H1 (cell line): ENCODE data around the gene IL31. TPM values are rescaled to one million over a fixed set of nuclear protein-coding genes. Genes with fewer than 3 reads are reported as not detected.

Experiments
- CTCF ChIA-PET: fragments of 300-600 bp; sonication (Branson Sonifier 250); formaldehyde crosslinking; loops from one replicate; lab custom pipeline; 2021; ENCODE audit not compliant: partially characterized antibody; lab: Charles Lee
- POLR2A ChIA-PET: fragments of 300-600 bp; sonication (Branson Sonifier 250); formaldehyde crosslinking; loops from one replicate; lab custom pipeline; 2021; ENCODE audit warnings: inconsistent platforms; ENCODE audit not compliant: partially characterized antibody; lab: Charles Lee
- DNase-seq, 2 experiments: peaks; one replicate each; pipeline versions ENCODE4 v3.0.0 to v3.0.0-alpha.2; 2010 to 2022; ENCODE audit warnings: low spot score in 2 of 2, low read depth in 1 of 2, mixed read lengths in 1 of 2
- FAIRE-seq: peaks from 2 replicates; lab custom pipeline; 2011; peaks lifted over from hg19 to GRCh38; lab: Jason Lieb, UNC
- H2AFZ ChIP-seq: 2 replicates; pipeline ENCODE4 v1.8.1; 2012; ENCODE audit warnings: low read length, inconsistent platforms
- H2AK5ac ChIP-seq: 2 replicates; pipeline ENCODE4 v1.6.1; 2013; ENCODE audit warnings: low read depth, low read length
- H2BK120ac ChIP-seq: replicated peaks from 2 replicates; pipeline ENCODE3; 2013; ENCODE audit warnings: low read depth, low read length, inconsistent platforms
- H2BK12ac ChIP-seq: 2 replicates; pipeline ENCODE4 v1.6.1; 2013; ENCODE audit warnings: low read depth, low read length
- H2BK15ac ChIP-seq: 2 replicates; pipeline ENCODE4 v1.6.1; 2013; ENCODE audit warnings: low read length
- H2BK20ac ChIP-seq: 2 replicates; pipeline ENCODE4 v1.6.1; 2013; ENCODE audit warnings: low read length
- H2BK5ac ChIP-seq: 2 replicates; pipeline ENCODE4 v1.6.1; 2013; ENCODE audit warnings: low read depth, low read length
- H3K14ac ChIP-seq: 2 replicates; pipeline ENCODE4 v1.6.1; 2013; ENCODE audit warnings: inconsistent platforms; ENCODE audit not compliant: insufficient read length
- H3K18ac ChIP-seq: 2 replicates; pipeline ENCODE4 v1.6.1; 2013; ENCODE audit warnings: low read length; ENCODE audit errors: extremely low read depth
- H3K23ac ChIP-seq: 2 replicates; pipeline ENCODE4 v1.6.1; 2013; ENCODE audit warnings: inconsistent platforms; ENCODE audit not compliant: insufficient read length
- H3K23me2 ChIP-seq: 2 replicates; pipeline ENCODE4 v1.6.1; 2013; ENCODE audit warnings: low read depth, low read length
- H3K27ac ChIP-seq: 2 replicates; pipeline ENCODE4 v1.6.1; 2011; ENCODE audit warnings: low read depth, low read length, inconsistent platforms
- H3K27me3 ChIP-seq, 4 experiments: replicated peaks in 1 of 4; 1 replicate in 1 of 4; 2 replicates in 3 of 4; pipeline versions ENCODE4 v1.6.1 to v1.8.1; 2011 to 2013; ENCODE audit warnings: low read length in 3 of 4, mild to moderate bottlenecking in 3 of 4, inconsistent platforms in 2 of 4, mixed read lengths in 2 of 4, moderate library complexity in 1 of 4; ENCODE audit not compliant: control insufficient read depth in 3 of 4, insufficient read depth in 3 of 4; ENCODE audit errors: extremely low read depth in 1 of 4
- H3K36me3 ChIP-seq, 4 experiments: 2 replicates each; pipeline versions ENCODE4 v1.6.1 to v1.8.1; 2011 to 2013; ENCODE audit warnings: mild to moderate bottlenecking in 4 of 4, low read length in 3 of 4, moderate library complexity in 2 of 4, control low read depth in 1 of 4, inconsistent platforms in 1 of 4; ENCODE audit not compliant: insufficient read depth in 4 of 4, control insufficient read depth in 2 of 4
- H3K4ac ChIP-seq: replicated peaks from 2 replicates; pipeline ENCODE3; 2013; ENCODE audit warnings: low read length, low read depth, mixed read lengths, inconsistent platforms; ENCODE audit not compliant: insufficient read length
- H3K4me1 ChIP-seq, 4 experiments: replicated peaks in 1 of 4; 1 replicate in 1 of 4; 2 replicates in 3 of 4; pipeline versions ENCODE4 v1.6.1 to v1.8.1; 2011 to 2013; ENCODE audit warnings: low read length in 3 of 4, inconsistent platforms in 2 of 4, mixed read lengths in 1 of 4; ENCODE audit not compliant: insufficient read depth in 4 of 4, control insufficient read depth in 3 of 4
- H3K4me2 ChIP-seq, 2 experiments: 2 replicates each; pipeline versions ENCODE4 v1.6.1 to v1.8.1; 2011 to 2013; ENCODE audit warnings: low read depth in 2 of 2, low read length in 2 of 2, control low read depth in 1 of 2, inconsistent platforms in 1 of 2, mild to moderate bottlenecking in 1 of 2; ENCODE audit not compliant: insufficient read depth in 1 of 2
- H3K4me3 ChIP-seq, 4 experiments: fragments of 200-600, 300-600 bp in 1 of 4; sonication (generic), shearing (Covaris generic), sonication (Bioruptor Twin) in 1 of 4; 2 replicates each; pipeline versions ENCODE4 v1.5.1 to v1.8.1; 2011 to 2016; ENCODE audit warnings: low read length in 4 of 4, low read depth in 3 of 4, control low read depth in 2 of 4, inconsistent platforms in 2 of 4, mild to moderate bottlenecking in 2 of 4, mixed read lengths in 1 of 4, moderate library complexity in 1 of 4; ENCODE audit not compliant: insufficient read depth in 2 of 4; ENCODE audit errors: extremely low read depth in 1 of 4
- H3K56ac ChIP-seq: replicated peaks from 2 replicates; pipeline ENCODE3; 2013; ENCODE audit warnings: low read depth, mild to moderate bottlenecking, mixed read lengths, low read length, inconsistent platforms; ENCODE audit not compliant: insufficient read length
- H3K79me1 ChIP-seq: 2 replicates; pipeline ENCODE4 v1.6.1; 2013; ENCODE audit warnings: low read depth, low read length, control low read depth
- H3K79me2 ChIP-seq, 2 experiments: 2 replicates each; pipeline versions ENCODE4 v1.6.1 to v1.8.1; 2012 to 2013; ENCODE audit warnings: low read length in 2 of 2, mild to moderate bottlenecking in 2 of 2, inconsistent platforms in 1 of 2; ENCODE audit not compliant: insufficient read depth in 2 of 2, control insufficient read depth in 1 of 2
- H3K9ac ChIP-seq, 4 experiments: replicated peaks in 1 of 4; 1 replicate in 1 of 4; 2 replicates in 3 of 4; pipeline versions ENCODE4 v1.6.1 to v1.8.1; 2011 to 2013; ENCODE audit warnings: low read depth in 3 of 4, low read length in 3 of 4, control low read depth in 2 of 4, mild to moderate bottlenecking in 2 of 4, moderate library complexity in 2 of 4, inconsistent platforms in 1 of 4; ENCODE audit errors: extremely low read depth in 1 of 4
- H3K9me3 ChIP-seq, 2 experiments: 2 replicates each; pipeline versions ENCODE4 v1.6.1 to v1.8.1; 2012 to 2013; ENCODE audit warnings: mild to moderate bottlenecking in 2 of 2, moderate library complexity in 2 of 2, control low read depth in 1 of 2, inconsistent platforms in 1 of 2, low read depth in 1 of 2, low read length in 1 of 2, mixed read lengths in 1 of 2; ENCODE audit not compliant: insufficient read depth in 2 of 2
- H4K20me1 ChIP-seq, 2 experiments: replicated peaks in 1 of 2; 2 replicates each; pipeline versions ENCODE3 to v1.8.1; 2011 to 2013; ENCODE audit warnings: inconsistent platforms in 2 of 2, low read length in 2 of 2, mild to moderate bottlenecking in 1 of 2; ENCODE audit not compliant: insufficient read depth in 2 of 2, control insufficient read depth in 1 of 2
- H4K5ac ChIP-seq: 2 replicates; pipeline ENCODE4 v1.6.1; 2013; ENCODE audit warnings: low read length, low read depth, mixed read lengths, inconsistent platforms; ENCODE audit not compliant: insufficient read length
- H4K8ac ChIP-seq: 2 replicates; pipeline ENCODE4 v1.8.0; 2013; ENCODE audit warnings: mild to moderate bottlenecking, moderate library complexity, low read length, inconsistent platforms; ENCODE audit not compliant: insufficient read depth; ENCODE audit errors: extremely low read depth
- H4K91ac ChIP-seq: replicated peaks from 2 replicates; pipeline ENCODE3; 2013; ENCODE audit warnings: low read length, mixed read lengths, inconsistent platforms; ENCODE audit not compliant: insufficient read length
- CREB1 ChIP-seq: IDR thresholded peaks from 2 replicates; pipeline ENCODE4 v1.6.1; 2012; ENCODE audit warnings: inconsistent platforms
- FOSL1 ChIP-seq: IDR thresholded peaks from 2 replicates; pipeline ENCODE4 v1.6.1; 2011; ENCODE audit warnings: mild to moderate bottlenecking, low read depth, low read length, moderate library complexity; ENCODE audit not compliant: insufficient read depth
- SP4 ChIP-seq: IDR thresholded peaks from 2 replicates; pipeline ENCODE4 v1.6.1; 2012; ENCODE audit warnings: low read length, inconsistent platforms
- WGBS, 2 experiments: shearing (Covaris generic) in 1 of 2; methylation state at CpG; one replicate each; pipeline versions ENCODE4 v1.1.6 to v1.1.7; 2013 to 2015; ENCODE audit warnings: low lambda C conversion rate in 2 of 2, mixed read lengths in 2 of 2, inconsistent platforms in 1 of 2, low coverage in 1 of 2, missing lambda C conversion rate in 1 of 2; ENCODE audit not compliant: insufficient replicate concordance in 2 of 2, insufficient coverage in 1 of 2, insufficient read length in 1 of 2; ENCODE audit errors: extremely low coverage in 1 of 2, missing lambda C conversion rate in 1 of 2; 5-methylcytosine and 5-hydroxymethylcytosine counted together
- polyA plus RNA-seq, 7 experiments: library from polyadenylated mRNA; depleted of rRNA in 3 of 7; stranded (reverse) in 5 of 7; unstranded in 2 of 7; fragments of >200 nt in 5 of 7; fragments of 200-250 nt in 2 of 7; gene quantifications; 1 replicate in 5 of 7; 2 replicates in 1 of 7; 4 replicates in 1 of 7; pipeline versions ENCODE4 v1.2.1 to v1.2.3, GENCODE V29; 2011 to 2013; ENCODE audit warnings: missing spikeins in 2 of 7, mixed read lengths in 2 of 7
- total RNA-seq: library from RNA; stranded (reverse); fragmentation: NEBNext Ultra II Directional; extraction: Animal tissue kit (Norgen Biotek cat#: 25700); gene quantifications from 2 replicates; pipeline ENCODE4 v1.2.1, GENCODE V29; 2021
- TF ChIP-seq, protein P1 (sequence below): IDR thresholded peaks from 2 replicates; pipeline ENCODE4 v1.6.1; 2011; ENCODE audit warnings: low read length, improper control_type of control experiment

IL31 gene
- total and polyA plus RNA-seq, 2 of the 8 experiments (the other 6 are each of a cell fraction or from before 2014, with no cell fraction given): not detected

DNA sequence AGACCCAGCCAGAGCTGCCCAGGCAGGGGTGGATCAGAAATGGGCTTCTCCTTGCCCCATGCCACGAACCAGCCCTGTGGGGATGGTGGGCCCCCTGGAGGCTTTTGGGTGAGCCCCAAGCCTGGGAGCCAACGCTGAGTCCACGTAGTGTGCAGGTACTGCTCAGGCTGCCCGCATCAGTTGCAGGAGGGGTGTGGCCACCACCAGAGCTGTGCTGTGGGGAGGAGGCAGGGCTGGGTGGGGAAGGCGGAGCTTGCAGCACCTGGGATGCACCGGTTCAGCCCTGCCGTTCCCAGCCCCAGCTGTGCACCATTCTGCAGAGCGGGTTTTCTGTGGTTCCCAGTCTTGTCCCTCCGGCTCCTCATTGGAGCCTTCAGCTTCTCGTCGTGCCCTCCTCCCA is 36.3 kb downstream of the IL31 start:
- peak overlapping the region; percentile 90; the same call in 1 of the 2 replicates for H2BK5ac ChIP-seq
- H3K4me2 ChIP-seq: peak overlapping the region; percentile 18 to 44; a peak in 3 of 4 replicates
- peaks cover 0 to 8% (median 3%) of the 10 kb centered on the region in 4 experiments; a peak in 5 of 7 replicates for H3K4me1 ChIP-seq
- CTCF ChIA-PET: interaction anchor here (0.6 to 3.2 kb wide), 23 partner anchors 10 to 219 kb away, joined by 3 to 29 read pairs (median 4); partner anchors contain the start of genes B3GNT4 and CFAP251
- no peak overlapping the region for H2AFZ ChIP-seq
- H4K91ac ChIP-seq: no peak overlapping the region
- H3K9me3 ChIP-seq: peaks cover 12 to 19% of the 10 kb centered on the region in 2 experiments
- no peaks in the 10 kb centered on the region for H3K23me2 ChIP-seq
- no peak overlapping the region for H3K14ac ChIP-seq
- no peak overlapping the region for H3K56ac ChIP-seq
- H3K23ac ChIP-seq: no peak overlapping the region
- H3K79me1 ChIP-seq: no peaks in the 10 kb centered on the region
- H4K20me1 ChIP-seq: no peaks in the 10 kb centered on the region
- H2BK12ac ChIP-seq: no peak overlapping the region
- peak overlapping the region; percentile 65; the same call in 1 of the 2 replicates for H4K8ac ChIP-seq
- DNase-seq (peak in 1 of 2 experiments; percentile 82), FAIRE-seq (no peak)
- H3K27ac ChIP-seq: 0 out of 2 replicates have a peak overlapping the region, but pooled peaks have one; percentile 29
- H2BK120ac ChIP-seq: no peak overlapping the region
- peak overlapping the region; percentile 65; the same call in 1 of the 2 replicates for H2AK5ac ChIP-seq
- TF ChIP-seq FOSL1 (no peak), CREB1 (0 out of 2 replicates have a peak, but pooled peaks have one; percentile 10), SP4 (no peak)
- TF ChIP-seq, protein P1, sequence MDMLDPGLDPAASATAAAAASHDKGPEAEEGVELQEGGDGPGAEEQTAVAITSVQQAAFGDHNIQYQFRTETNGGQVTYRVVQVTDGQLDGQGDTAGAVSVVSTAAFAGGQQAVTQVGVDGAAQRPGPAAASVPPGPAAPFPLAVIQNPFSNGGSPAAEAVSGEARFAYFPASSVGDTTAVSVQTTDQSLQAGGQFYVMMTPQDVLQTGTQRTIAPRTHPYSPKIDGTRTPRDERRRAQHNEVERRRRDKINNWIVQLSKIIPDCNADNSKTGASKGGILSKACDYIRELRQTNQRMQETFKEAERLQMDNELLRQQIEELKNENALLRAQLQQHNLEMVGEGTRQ: no peak
- peak overlapping the region in 2 of 4 experiments; percentile 25 to 41; a peak in 1 of 7 replicates for H3K9ac ChIP-seq
- H3K27me3 ChIP-seq: no peaks in the 10 kb centered on the region; a peak in 1 of 7 replicates
- no peak overlapping the region; the same call in 1 of the 2 replicates for H3K18ac ChIP-seq
- H3K4ac ChIP-seq: no peak overlapping the region
- H3K79me2 ChIP-seq: no peaks in the 10 kb centered on the region
- no peak overlapping the region for H2BK15ac ChIP-seq
- H3K36me3 ChIP-seq: peaks cover 2 to 19% (median 12%) of the 10 kb centered on the region in 4 experiments; a peak in 6 of 8 replicates
- peak overlapping the region in 3 of 4 experiments; percentile 4 to 37 (median 10); a peak in 2 of 8 replicates for H3K4me3 ChIP-seq
- no peak overlapping the region for H4K5ac ChIP-seq
- no peak overlapping the region for H2BK20ac ChIP-seq
- POLR2A ChIA-PET: interaction anchor here (0.6 to 1.5 kb wide), 7 partner anchors 8 to 335 kb away, joined by 3 to 6 read pairs (median 3); no protein-coding TSS in a partner anchor
- 57% methylated on average over 7 of the region's 11 CpGs; no CpG with 5 or more reads in 1 of the 2 experiments for WGBS, 2 experiments
